ENCODE data around the gene ARID1B. TPM values are rescaled to one million over a fixed set of nuclear protein-coding genes. Genes with fewer than 3 reads are reported as not detected.

The ARID1B gene
- total and polyA plus RNA-seq, 11 donors = 15.3 to 76.1 (median 40.7) TPM

DNA sequence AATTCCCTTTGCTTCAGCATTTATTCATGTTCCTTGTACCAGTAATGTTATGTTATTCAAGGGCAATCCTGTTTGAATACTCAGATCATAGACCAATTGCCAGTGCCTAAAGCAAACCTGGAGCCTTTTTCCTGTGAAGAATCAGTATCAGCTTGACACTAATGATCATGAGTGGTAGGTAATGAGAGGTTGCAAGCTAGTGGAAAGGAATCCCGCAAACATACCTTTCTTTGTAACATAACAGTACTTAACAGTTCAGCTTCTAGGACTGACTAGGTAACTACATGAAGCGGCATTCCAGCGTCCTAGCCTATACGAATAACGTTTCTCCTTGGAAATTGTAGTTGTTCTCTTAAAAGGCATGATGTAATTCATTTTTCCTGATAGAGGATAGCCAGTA lies 292.4 kb downstream of the ARID1B start:
- WGBS, 4 donors = 84 to 91% (median 88%) methylated on average over 5 of the region's 5 CpGs
- intact Hi-C loops (cut with DNase I) = no loop called here
- H3K4me3 ChIP-seq = no peak overlapping the region

DNA sequence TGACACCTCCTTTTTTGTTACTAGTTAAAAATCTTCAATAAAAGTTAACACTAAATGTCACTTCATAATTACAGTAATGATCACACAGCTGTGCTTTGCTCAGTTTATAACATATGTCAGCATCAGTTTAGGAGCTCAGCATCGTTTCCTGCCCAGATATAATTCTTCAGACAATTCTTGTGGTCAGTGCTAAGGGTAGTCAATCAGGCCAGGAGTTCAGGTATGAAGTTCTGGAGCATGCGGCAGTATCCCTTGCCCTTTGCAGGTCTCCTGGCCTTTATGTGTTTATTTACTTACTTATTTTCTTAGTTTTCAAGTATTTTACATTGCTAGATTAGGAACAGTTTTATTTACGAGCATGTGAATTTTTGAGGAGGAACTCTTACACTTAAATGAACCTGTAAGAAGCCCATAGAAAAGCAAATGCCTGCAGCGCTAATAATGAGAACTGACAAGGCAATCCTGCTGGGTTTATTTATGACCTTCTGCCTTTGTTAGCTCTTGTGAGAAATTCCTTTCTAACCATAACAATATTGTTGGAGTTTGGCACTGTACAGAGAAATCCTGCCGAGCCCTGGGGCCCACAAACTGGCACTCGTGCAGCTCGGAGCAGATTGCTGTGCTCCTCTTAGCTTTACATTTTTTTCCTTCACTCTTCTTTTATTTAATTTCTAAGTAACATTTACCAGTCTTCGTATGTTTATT lies 293.4 kb downstream of the ARID1B start:
- H3K36me3 ChIP-seq = no peaks in the 10 kb centered on the region
- no peak overlapping the region for H3K4me3 ChIP-seq
- no peaks in the 10 kb centered on the region for H3K27me3 ChIP-seq
- intact Hi-C loops (cut with DNase I) = no loop called here
- no peaks in the 10 kb centered on the region for H3K9me3 ChIP-seq
- no peak overlapping the region for H3K27ac ChIP-seq
- DNase-seq (no peak), ATAC-seq (no peak)
- H3K4me1 ChIP-seq = peaks cover 0 to 80% (median 43%) of the 10 kb centered on the region in 12 donors
- TF ChIP-seq, protein P1, sequence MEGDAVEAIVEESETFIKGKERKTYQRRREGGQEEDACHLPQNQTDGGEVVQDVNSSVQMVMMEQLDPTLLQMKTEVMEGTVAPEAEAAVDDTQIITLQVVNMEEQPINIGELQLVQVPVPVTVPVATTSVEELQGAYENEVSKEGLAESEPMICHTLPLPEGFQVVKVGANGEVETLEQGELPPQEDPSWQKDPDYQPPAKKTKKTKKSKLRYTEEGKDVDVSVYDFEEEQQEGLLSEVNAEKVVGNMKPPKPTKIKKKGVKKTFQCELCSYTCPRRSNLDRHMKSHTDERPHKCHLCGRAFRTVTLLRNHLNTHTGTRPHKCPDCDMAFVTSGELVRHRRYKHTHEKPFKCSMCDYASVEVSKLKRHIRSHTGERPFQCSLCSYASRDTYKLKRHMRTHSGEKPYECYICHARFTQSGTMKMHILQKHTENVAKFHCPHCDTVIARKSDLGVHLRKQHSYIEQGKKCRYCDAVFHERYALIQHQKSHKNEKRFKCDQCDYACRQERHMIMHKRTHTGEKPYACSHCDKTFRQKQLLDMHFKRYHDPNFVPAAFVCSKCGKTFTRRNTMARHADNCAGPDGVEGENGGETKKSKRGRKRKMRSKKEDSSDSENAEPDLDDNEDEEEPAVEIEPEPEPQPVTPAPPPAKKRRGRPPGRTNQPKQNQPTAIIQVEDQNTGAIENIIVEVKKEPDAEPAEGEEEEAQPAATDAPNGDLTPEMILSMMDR (IDR thresholded peaks at IDR 0.05) = no peak
- TF ChIP-seq POLR2A (IDR thresholded peaks at IDR 0.05) = no peak
- WGBS, 4 donors = 61 to 65% (median 62%) methylated on average over 8 of the region's 8 CpGs

More for the DNA sequence above, 292.4 kb downstream of the ARID1B start:
- H3K36me3 ChIP-seq = no peaks in the 10 kb centered on the region
- no peaks in the 10 kb centered on the region for H3K9me3 ChIP-seq
- DNase-seq = no peak
- H3K27me3 ChIP-seq = no peaks in the 10 kb centered on the region
- no peak for ATAC-seq
- TF ChIP-seq, protein P1 (IDR thresholded peaks at IDR 0.05) = no peak
- no peak for TF ChIP-seq POLR2A (IDR thresholded peaks at IDR 0.05)
- peaks cover 0 to 74% (median 40%) of the 10 kb centered on the region in 12 donors for H3K4me1 ChIP-seq
- H3K27ac ChIP-seq = no peak overlapping the region

DNA sequence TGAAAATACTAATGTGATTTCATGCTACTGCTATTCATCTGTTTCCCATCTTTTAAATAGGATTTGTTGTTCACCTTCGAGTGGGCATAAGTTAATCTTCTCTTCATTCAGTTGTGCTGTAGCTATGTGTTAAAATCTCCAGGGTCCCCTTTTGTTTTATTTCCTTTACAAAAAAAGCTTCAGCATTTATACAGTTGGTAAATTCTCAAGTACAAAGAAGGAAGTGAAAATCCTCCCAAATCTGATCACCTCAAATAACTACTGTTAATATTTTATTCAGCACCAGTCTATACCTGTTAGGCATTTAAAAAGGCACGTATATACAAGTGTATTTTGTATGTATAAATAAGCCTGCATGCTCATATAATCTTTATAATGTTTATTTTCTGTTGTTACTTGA lies 294.9 kb downstream of the ARID1B start:
- ATAC-seq (no peak), DNase-seq (no peak)
- intact Hi-C loops (cut with DNase I) = no loop called here
- Histone ChIP-seq H3K4me3 (no peak overlapping the region), H3K9me3 (no peaks in the 10 kb centered on the region), H3K27me3 (no peaks in the 10 kb centered on the region), H3K36me3 (no peaks in the 10 kb centered on the region), H3K4me1 (peaks cover 0 to 75% (median 45%) of the 10 kb centered on the region in 12 donors), H3K27ac (no peak overlapping the region)
- TF ChIP-seq POLR2A (IDR thresholded peaks at IDR 0.05) = no peak
- 72 to 78% (median 75%) methylated on average over 2 of the region's 2 CpGs for WGBS, 4 donors

DNA sequence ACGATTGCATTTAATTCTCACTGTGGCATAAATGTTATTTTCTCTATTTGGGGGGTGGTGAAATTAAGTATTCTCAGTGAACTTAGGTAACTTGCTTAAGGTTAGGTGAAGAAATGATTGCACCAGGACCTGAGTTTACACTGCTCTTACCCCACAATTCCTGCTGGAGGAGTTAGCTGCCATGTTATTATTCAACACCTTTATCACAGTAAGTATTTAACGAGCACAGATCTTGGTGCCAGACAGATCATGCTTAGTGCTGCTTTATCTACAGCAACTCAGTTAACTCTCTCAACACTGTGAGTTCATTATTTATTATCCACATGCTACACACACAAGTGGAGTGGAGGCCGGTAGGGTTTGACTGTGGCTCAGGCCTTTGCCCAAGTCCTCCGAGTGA lies 296.4 kb downstream of the ARID1B start:
- WGBS, 4 donors = 44 to 58% (median 52%) methylated on average over 4 of the region's 4 CpGs
- intact Hi-C loops (cut with DNase I) = no loop called here

More for the DNA sequence above, 296.4 kb downstream of the ARID1B start:
- H3K36me3 ChIP-seq = no peaks in the 10 kb centered on the region
- ATAC-seq = peak in 1 of 4 donors; percentile 54
- no peak overlapping the region for H3K4me3 ChIP-seq
- DNase-seq = no peak
- no peak overlapping the region for H3K27ac ChIP-seq
- H3K27me3 ChIP-seq = no peaks in the 10 kb centered on the region
- H3K4me1 ChIP-seq = peaks cover 0 to 73% (median 38%) of the 10 kb centered on the region in 12 donors
- H3K9me3 ChIP-seq = no peaks in the 10 kb centered on the region
- TF ChIP-seq, protein P1 (IDR thresholded peaks at IDR 0.05) = peak in 1 of 12 donors; percentile 9
- no peak for TF ChIP-seq POLR2A (IDR thresholded peaks at IDR 0.05)
